Esophagus squamous epithelium (tissue), 5 donors: Measurements from ENCODE around the gene ATAT1. TPM values are rescaled to one million over a fixed set of nuclear protein-coding genes. Genes with fewer than 3 reads are reported as not detected.
A peak's percentile ranks its signal among the peaks of the same experiment; 100 is the strongest.

Source experiments
- DNase-seq: peaks from one replicate; lab custom pipeline; 2025; lab: John Stamatoyannopoulos, UW
- H3K27ac ChIP-seq, 4 donors: fragments of 200-600 bp; sonication (generic); one replicate each; pipeline ENCODE4 v1.5.1; 2016 to 2019; ENCODE audit warnings: mild to moderate bottlenecking in 1 of 4
- H3K27me3 ChIP-seq, 4 donors: fragments of 200-600 bp; sonication (generic); 1 replicate in 3 of 4; 2 replicates in 1 of 4; pipeline versions ENCODE4 v1.5.1 to v1.6.0; 2017 to 2021; ENCODE audit warnings: antibody characterized with exemption in 1 of 4
- H3K36me3 ChIP-seq, 3 donors: fragments of 200-600 bp; sonication (generic); one replicate each; pipeline ENCODE4 v1.5.1; 2016 to 2019
- H3K4me1 ChIP-seq, 3 donors: fragments of 200-600 bp; sonication (generic); one replicate each; pipeline ENCODE4 v1.5.1; 2017 to 2019
- H3K4me3 ChIP-seq, 4 donors: fragments of 200-600 bp; sonication (generic); 1 replicate in 3 of 4; 2 replicates in 1 of 4; pipeline ENCODE4 v1.5.1; 2016 to 2019; ENCODE audit warnings: mild to moderate bottlenecking in 2 of 4, moderate library complexity in 1 of 4
- H3K9me3 ChIP-seq, 3 donors: fragments of 200-600 bp; sonication (generic); one replicate each; pipeline ENCODE4 v1.5.1; 2016 to 2019
- CTCF ChIP-seq, 6 experiments: fragments of 450-650 bp in 4 of 6; fragments of 200-600 bp in 2 of 6; sonication (generic) in 2 of 6; IDR thresholded peaks; one replicate each; pipeline ENCODE4 v1.5.1; 2016 to 2019; ENCODE audit warnings: antibody characterized with exemption in 6 of 6, mild to moderate bottlenecking in 4 of 6, moderate library complexity in 4 of 6
- POLR2A ChIP-seq, 4 donors: fragments of 450-650 bp; IDR thresholded peaks; one replicate each; pipeline ENCODE4 v1.6.1; 2017; ENCODE audit warnings: antibody characterized with exemption in 4 of 4, mild to moderate bottlenecking in 4 of 4, moderate library complexity in 3 of 4
- WGBS, 2 donors: methylation state at CpG; one replicate each; pipeline ENCODE4 v1.1.5; 2018; 5-methylcytosine and 5-hydroxymethylcytosine counted together
- intact Hi-C: fragments of 100-400 bp; cut with DNase I; formaldehyde crosslinking; loops from one replicate; pipeline ENCODE4 v1.15.0; 2022
- total RNA-seq, 4 donors: library from RNA; depleted of rRNA; stranded (reverse); fragments of >200 nt; gene quantifications; one replicate each; pipeline ENCODE4 v1.1.0, GENCODE V29; 2016
- donor health status: DM: yes; HTN: yes; CAD: no.

The ATAT1 gene
- total RNA-seq, 4 donors from 2014 or later: 5.0 to 6.7 (median 6.3) TPM

DNA sequence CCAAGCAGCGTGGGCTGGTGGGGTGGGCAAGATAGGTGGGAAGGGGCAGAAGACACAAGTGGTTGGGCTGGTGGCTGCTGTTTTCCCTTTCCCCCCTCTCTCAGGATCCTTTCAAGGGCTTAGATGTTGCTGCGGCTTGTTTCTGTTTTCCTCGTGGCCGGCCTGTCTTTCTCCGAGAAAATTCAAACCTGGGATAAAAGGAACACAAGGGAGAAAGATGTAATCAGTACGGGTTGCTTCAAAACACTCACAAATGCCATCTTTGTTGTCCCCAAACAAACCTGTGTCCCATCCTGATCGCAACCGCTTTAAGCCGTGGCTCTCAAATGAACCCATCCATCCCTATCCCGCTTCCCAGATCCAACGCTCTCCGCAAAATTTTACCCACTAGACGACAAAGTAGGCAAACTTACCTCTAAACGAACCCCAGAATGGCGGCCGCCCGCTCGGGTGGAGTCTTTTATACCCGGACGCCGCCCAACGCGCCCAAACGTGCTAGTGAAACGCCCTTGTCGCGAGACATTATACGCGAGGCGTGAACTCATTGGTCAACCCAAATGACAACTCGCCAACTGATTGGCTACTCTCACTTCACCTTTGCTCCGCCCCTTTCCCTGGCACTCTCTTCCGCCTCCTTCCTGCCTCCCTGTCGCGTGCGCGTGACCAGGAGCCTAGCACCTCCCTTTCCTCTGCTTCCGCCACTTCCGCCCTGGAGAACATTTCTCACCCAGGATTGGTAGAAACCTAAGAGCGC is 9.7 kb upstream of the ATAT1 start, which contains the start of gene PPP1R10:
TSS of gene PPP1R10 (minus strand) at position 433 of the 754 bp plus-strand sequence. CDS start 7,299 bp downstream, outside the sequence.
- TF ChIP-seq POLR2A (IDR thresholded peaks at IDR 0.05) (peak in 3 of 4 donors; percentile 98 to 99 (median 99)), CTCF (IDR thresholded peaks at IDR 0.05) (no peak)
- WGBS, 2 donors: 1% methylated on average over 39 to 40 of the region's 40 CpGs
- no peaks in the 10 kb centered on the region for H3K27me3 ChIP-seq
- H3K4me3 ChIP-seq: peak within 1 kb of the TSS; percentile 61 to 92 (median 74)
- peaks cover 6 to 46% (median 25%) of the 10 kb centered on the region in 3 donors for H3K4me1 ChIP-seq
- intact Hi-C loops: no loop called here
- peak within 1 kb of the TSS; percentile 95 to 98 (median 98) for H3K27ac ChIP-seq
- H3K9me3 ChIP-seq: no peaks in the 10 kb centered on the region
- peaks cover 3 to 39% (median 23%) of the 10 kb centered on the region in 3 donors for H3K36me3 ChIP-seq
- DNase-seq: peak; percentile 97

GRCh38 chr6:30617565-30618269 is 9.0 kb upstream of the ATAT1 start, which contains the start of gene MRPS18B:
MRPS18B (plus strand) TSS chr6:30617840; CDS start chr6:30617866, 26 bp downstream.
- peak within 1 kb of the TSS; percentile 61 to 92 (median 74) for H3K4me3 ChIP-seq
- peaks cover 6 to 39% (median 21%) of the 10 kb centered on the region in 3 donors for H3K4me1 ChIP-seq
- H3K36me3 ChIP-seq: peaks cover 3 to 47% (median 30%) of the 10 kb centered on the region in 3 donors
- peak within 1 kb of the TSS; percentile 95 to 98 (median 98) for H3K27ac ChIP-seq
- TF ChIP-seq POLR2A (IDR thresholded peaks at IDR 0.05) (peak in 2 of 4 donors; percentile 65 to 80), CTCF (IDR thresholded peaks at IDR 0.05) (no peak)
- WGBS, 2 donors: 0% methylated on average over 31 to 32 of the region's 34 CpGs
- DNase-seq: peak; percentile 86
- no peaks in the 10 kb centered on the region for H3K27me3 ChIP-seq
- H3K9me3 ChIP-seq: no peaks in the 10 kb centered on the region
- intact Hi-C loops: no loop called here

- H3K27ac ChIP-seq: peak overlapping the region; percentile 90 to 98 (median 96)
- H3K27me3 ChIP-seq: no peaks in the 10 kb centered on the region
- H3K4me1 ChIP-seq: peaks cover 6 to 32% (median 19%) of the 10 kb centered on the region in 3 donors
- H3K36me3 ChIP-seq: peaks cover 3 to 53% (median 35%) of the 10 kb centered on the region in 3 donors
- WGBS, 2 donors: 2 to 8% methylated on average over 8 of the region's 8 CpGs
- no peaks in the 10 kb centered on the region for H3K9me3 ChIP-seq
- intact Hi-C loops: no loop called here
- H3K4me3 ChIP-seq: peak overlapping the region; percentile 50 to 92 (median 62)
- TF ChIP-seq CTCF (IDR thresholded peaks at IDR 0.05): no peak
- no peak for TF ChIP-seq POLR2A (IDR thresholded peaks at IDR 0.05)
- no peak for DNase-seq
Measured at GRCh38 chr6:30618270-30618797, 8.3 kb upstream of the ATAT1 start.

DNA sequence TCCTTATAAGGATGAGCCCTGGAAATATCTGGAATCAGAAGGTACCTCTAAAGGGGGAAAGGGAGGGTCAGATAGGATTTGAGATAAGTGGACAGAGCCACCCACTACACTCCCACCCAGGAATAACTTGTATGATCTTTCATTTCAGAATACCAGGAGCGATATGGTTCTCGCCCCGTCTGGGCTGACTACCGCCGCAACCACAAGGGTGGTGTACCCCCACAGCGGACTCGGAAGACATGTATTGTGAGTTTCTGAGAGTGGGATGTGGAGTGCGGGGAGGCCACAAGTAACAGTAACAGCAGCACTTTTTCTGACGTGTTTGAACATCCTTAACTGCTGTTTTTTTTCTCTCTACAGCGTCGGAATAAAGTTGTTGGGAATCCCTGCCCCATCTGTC is 7.1 kb upstream of the ATAT1 start:
- peaks cover 3 to 65% (median 47%) of the 10 kb centered on the region in 3 donors for H3K36me3 ChIP-seq
- intact Hi-C loops: no loop called here
- peaks cover 6 to 20% (median 8%) of the 10 kb centered on the region in 3 donors for H3K4me1 ChIP-seq
- no peaks in the 10 kb centered on the region for H3K9me3 ChIP-seq
- no peak for DNase-seq
- no peak overlapping the region for H3K4me3 ChIP-seq
- H3K27me3 ChIP-seq: no peaks in the 10 kb centered on the region
- WGBS, 2 donors: 90 to 93% methylated on average over 3 to 10 of the region's 11 CpGs
- peak overlapping the region in 1 of 4 donors; percentile 95 for H3K27ac ChIP-seq
- TF ChIP-seq POLR2A (IDR thresholded peaks at IDR 0.05) (no peak), CTCF (IDR thresholded peaks at IDR 0.05) (no peak)
